Smooth muscle cell (in vitro differentiated cells): ENCODE data around the gene MACO1. TPM values are rescaled to one million over a fixed set of nuclear protein-coding genes. Genes with fewer than 3 reads are reported as not detected.

Source experiments
- DNase-seq: peaks from one replicate; lab custom pipeline; 2025; ENCODE audit not compliant: unreplicated experiment; lab: John Stamatoyannopoulos, UW
- H2AFZ ChIP-seq: fragments of 200-600 bp; sonication (generic); 2 replicates; pipeline ENCODE4 v1.6.0; 2016; ENCODE audit warnings: antibody characterized with exemption, low read depth, mild to moderate bottlenecking
- H3F3A ChIP-seq: fragments of 200-600 bp; sonication (generic); 2 replicates; pipeline ENCODE4 v1.6.0; 2017; ENCODE audit warnings: antibody characterized with exemption, low read depth
- H3K27ac ChIP-seq: fragments of 200-600 bp; sonication (generic); 2 replicates; pipeline ENCODE4 v1.5.1; 2016; ENCODE audit warnings: low read depth, mild to moderate bottlenecking
- H3K27me3 ChIP-seq: fragments of 200-600 bp; sonication (generic); 2 replicates; pipeline ENCODE4 v1.6.1; 2016; ENCODE audit warnings: low read depth, mild to moderate bottlenecking
- H3K36me3 ChIP-seq: fragments of 200-600 bp; sonication (generic); 2 replicates; pipeline ENCODE4 v1.5.1; 2016; ENCODE audit warnings: low read depth
- H3K4me1 ChIP-seq: fragments of 200-600 bp; sonication (generic); 2 replicates; pipeline ENCODE4 v1.5.1; 2016; ENCODE audit warnings: low read depth
- H3K4me2 ChIP-seq: fragments of 200-600 bp; sonication (generic); 2 replicates; pipeline ENCODE4 v1.6.0; 2016; ENCODE audit warnings: mild to moderate bottlenecking
- H3K4me3 ChIP-seq: fragments of 200-600 bp; sonication (generic); 2 replicates; pipeline ENCODE4 v1.5.1; 2016; ENCODE audit warnings: mild to moderate bottlenecking
- H3K79me2 ChIP-seq: fragments of 200-600 bp; sonication (generic); 2 replicates; pipeline ENCODE4 v1.6.0; 2016; ENCODE audit warnings: low read depth, mild to moderate bottlenecking
- H3K9ac ChIP-seq: fragments of 200-600 bp; sonication (generic); 2 replicates; pipeline ENCODE4 v1.6.0; 2016; ENCODE audit warnings: low read depth
- H3K9me3 ChIP-seq: fragments of 200-600 bp; sonication (generic); replicated peaks from 2 replicates; pipeline ENCODE4 v1.5.1; 2016; ENCODE audit warnings: low read depth
- H4K20me1 ChIP-seq: fragments of 200-600 bp; sonication (generic); 2 replicates; pipeline ENCODE4 v1.6.0; 2016; ENCODE audit warnings: low read depth
- CTCF ChIP-seq: fragments of 200-600 bp; sonication (generic); IDR thresholded peaks from 2 replicates; pipeline ENCODE4 v1.5.1; 2017; ENCODE audit warnings: borderline replicate concordance, mild to moderate bottlenecking, antibody characterized with exemption; ENCODE audit not compliant: insufficient read depth, poor library complexity, severe bottlenecking
- WGBS: methylation state at CpG from one replicate; pipeline ENCODE4 v1.1.7; 2016; ENCODE audit warnings: low lambda C conversion rate; 5-methylcytosine and 5-hydroxymethylcytosine counted together
- polyA plus RNA-seq: library from polyadenylated mRNA; unstranded; fragments of >200 nt; fragmentation: Nextera tagmentation; extraction: Ambion mirVana; gene quantifications from 2 replicates; pipeline ENCODE4 v1.2.1, GENCODE V29; 2016
- total RNA-seq: library from RNA; depleted of rRNA; stranded (reverse); fragments of >200 nt; gene quantifications from 2 replicates; pipeline ENCODE4 v1.2.3, GENCODE V29; 2014

MACO1 gene
- total and polyA plus RNA-seq, 2 experiments from 2014 or later, result 19.8 to 29.8 TPM

- WGBS, result 88% methylated on average over 16 of the region's 16 CpGs
- Histone ChIP-seq H3K4me2 (no peak overlapping the region), H4K20me1 (no peaks in the 10 kb centered on the region), H3K9ac (no peak overlapping the region), H3K27me3 (no peaks in the 10 kb centered on the region), H3F3A (no peaks in the 10 kb centered on the region), H3K4me3 (no peak overlapping the region), H3K4me1 (peaks cover 3% of the 10 kb centered on the region), H3K27ac (no peak overlapping the region), H2AFZ (no peak overlapping the region), H3K9me3 (no peaks in the 10 kb centered on the region), H3K36me3 (no peaks in the 10 kb centered on the region), H3K79me2 (no peaks in the 10 kb centered on the region)
- TF ChIP-seq CTCF, result no peak
- no peak for DNase-seq
Measured at GRCh38 chr1:25425098-25426085, 5.3 kb upstream of the MACO1 start.

GRCh38 chr1:25427696-25428095 lies 3.0 kb upstream of the MACO1 start:
- Histone ChIP-seq H2AFZ (no peak overlapping the region), H3K36me3 (no peaks in the 10 kb centered on the region), H4K20me1 (peaks cover 14% of the 10 kb centered on the region), H3K27ac (no peak overlapping the region), H3K4me3 (no peak overlapping the region), H3K4me1 (peaks cover 11% of the 10 kb centered on the region), H3K9me3 (no peaks in the 10 kb centered on the region), H3K27me3 (no peaks in the 10 kb centered on the region), H3F3A (no peaks in the 10 kb centered on the region), H3K4me2 (no peak overlapping the region), H3K9ac (no peak overlapping the region), H3K79me2 (peaks cover 18% of the 10 kb centered on the region)
- DNase-seq, result no peak
- 100% methylated on average over 1 of the region's 1 CpG for WGBS
- TF ChIP-seq CTCF, result no peak

GRCh38 chr1:25428475-25429166 lies 2.1 kb upstream of the MACO1 start:
- no peaks in the 10 kb centered on the region for H3K9me3 ChIP-seq
- no peak for TF ChIP-seq CTCF
- H3K9ac ChIP-seq, result no peak overlapping the region
- H2AFZ ChIP-seq, result no peak overlapping the region
- no peak for DNase-seq
- peaks cover 11% of the 10 kb centered on the region for H3K4me1 ChIP-seq
- WGBS, result 75% methylated on average over 7 of the region's 7 CpGs
- no peak overlapping the region for H3K27ac ChIP-seq
- no peaks in the 10 kb centered on the region for H3K36me3 ChIP-seq
- no peaks in the 10 kb centered on the region for H3K27me3 ChIP-seq
- peaks cover 27% of the 10 kb centered on the region for H3K79me2 ChIP-seq
- no peak overlapping the region for H3K4me3 ChIP-seq
- peak overlapping the region; percentile 99 for H3K4me2 ChIP-seq
- H4K20me1 ChIP-seq, result peaks cover 23% of the 10 kb centered on the region
- H3F3A ChIP-seq, result no peaks in the 10 kb centered on the region
